GM12872 (cell line): ENCODE results near the gene TPPP2.

Experiments used
- CTCF ChIP-seq: IDR thresholded peaks from 3 replicates; pipeline ENCODE4 v1.5.1; 2011; ENCODE audit warnings: low read depth, mild to moderate bottlenecking, low read length, moderate library complexity; ENCODE audit not compliant: insufficient read depth

The TPPP2 gene

GRCh38 chr14:21059842-21060613, 30.0 kb downstream of the TPPP2 start:
- TF ChIP-seq CTCF: no peak

GRCh38 chr14:21060614-21061346, 30.8 kb downstream of the TPPP2 start:
- TF ChIP-seq CTCF: no peak

- TF ChIP-seq CTCF: no peak
These were observed 31.3 kb downstream of the TPPP2 start for GRCh38 chr14:21061347-21061668.

- TF ChIP-seq CTCF: no peak
These were observed 33.5 kb downstream of the TPPP2 start for GRCh38 chr14:21063479-21063878.

GRCh38 chr14:21066882-21067502, 37.0 kb downstream of the TPPP2 start:
- TF ChIP-seq CTCF: peak; percentile 37; the same call in 2 of the 3 replicates

- peak; percentile 55 for TF ChIP-seq CTCF
These were observed 38.7 kb downstream of the TPPP2 start for GRCh38 chr14:21068521-21069387.
